DND-41 (cell line): Measurements from ENCODE around the gene CFAP53.
"Not testable (repeated sequence)": the region's sequence is repeated elsewhere in the genome, so short reads cannot be mapped to it uniquely, and the experiment has no call there.

ENCODE experiments used
- ATAC-seq: fragments of 200-7000 bp; cut with Tn5 transposase; 3 replicates; pipeline ENCODE4 v1.9.1; 2021; ENCODE audit warnings: low read depth; ENCODE audit not compliant: insufficient read depth
- DNase-seq: peaks from one replicate; pipeline ENCODE4 v3.0.0-alpha.2; 2020
- H2AFZ ChIP-seq: 2 replicates; pipeline ENCODE4 v1.6.0; 2012; ENCODE audit warnings: low read depth, low read length
- H3K27ac ChIP-seq: 2 replicates; pipeline ENCODE4 v1.5.1; 2012; ENCODE audit warnings: low read length, inconsistent platforms
- H3K27me3 ChIP-seq: fragments of 200-600 bp; sonication (generic); 2 replicates; pipeline ENCODE4 v1.6.0; 2012; ENCODE audit warnings: low read length, mild to moderate bottlenecking, inconsistent platforms; ENCODE audit not compliant: insufficient read depth, poor library complexity
- H3K36me3 ChIP-seq: 2 replicates; pipeline ENCODE4 v1.5.1; 2012; ENCODE audit warnings: low read length, inconsistent platforms; ENCODE audit not compliant: insufficient read depth
- H3K4me1 ChIP-seq: 2 replicates; pipeline ENCODE4 v1.5.1; 2012; ENCODE audit warnings: mild to moderate bottlenecking, low read length; ENCODE audit not compliant: insufficient read depth
- H3K4me2 ChIP-seq: 2 replicates; pipeline ENCODE4 v1.6.0; 2012; ENCODE audit warnings: mild to moderate bottlenecking, moderate library complexity, low read length, inconsistent platforms; ENCODE audit not compliant: insufficient read depth
- H3K4me3 ChIP-seq, 2 experiments: fragments of 200-600 bp in 1 of 2; shearing (Covaris generic) in 1 of 2; 2 replicates each; pipeline ENCODE4 v1.5.1; 2012 to 2016; ENCODE audit warnings: inconsistent platforms in 2 of 2, low read length in 2 of 2, mild to moderate bottlenecking in 2 of 2, low read depth in 1 of 2, moderate library complexity in 1 of 2
- H3K79me2 ChIP-seq: 2 replicates; pipeline ENCODE4 v1.6.0; 2012; ENCODE audit warnings: low read length, inconsistent platforms; ENCODE audit not compliant: insufficient read depth
- H3K9ac ChIP-seq: 2 replicates; pipeline ENCODE4 v1.6.0; 2012; ENCODE audit warnings: low read depth, mild to moderate bottlenecking, inconsistent platforms, low read length, moderate library complexity
- H3K9me3 ChIP-seq: 2 replicates; pipeline ENCODE4 v1.5.1; 2012; ENCODE audit warnings: low read length, moderate library complexity, mild to moderate bottlenecking, inconsistent platforms; ENCODE audit not compliant: insufficient read depth, severe bottlenecking
- H4K20me1 ChIP-seq: 2 replicates; pipeline ENCODE4 v1.6.0; 2012; ENCODE audit warnings: low read length; ENCODE audit not compliant: insufficient read depth
- EZH2 ChIP-seq: IDR thresholded peaks from 3 replicates; pipeline ENCODE4 v1.6.1; 2012; ENCODE audit warnings: borderline replicate concordance, low read depth, mild to moderate bottlenecking, moderate library complexity, low read length, inconsistent platforms; ENCODE audit not compliant: severe bottlenecking
- TF ChIP-seq, protein P1 (sequence below): IDR thresholded peaks from 2 replicates; pipeline ENCODE4 v1.5.1; 2012; ENCODE audit warnings: borderline replicate concordance, low read length, moderate library complexity, mild to moderate bottlenecking; ENCODE audit not compliant: poor library complexity, severe bottlenecking; ENCODE audit errors: extremely low read depth

Gene CFAP53

DNA sequence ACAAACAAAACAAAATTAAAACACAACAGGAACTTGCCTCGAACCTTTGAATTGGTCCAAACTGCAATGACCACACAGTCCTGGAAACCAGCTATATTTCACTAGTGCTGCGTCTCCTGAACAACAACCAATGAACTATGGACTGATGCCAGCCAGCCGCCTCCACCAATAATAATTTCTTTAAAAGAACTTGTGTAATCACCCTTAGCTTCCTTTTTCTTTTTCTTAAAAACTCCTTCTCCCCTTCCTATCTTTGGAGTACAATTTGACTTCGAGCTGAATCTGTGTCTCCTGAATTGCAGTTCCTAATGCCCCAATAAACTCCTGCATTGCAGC is 22.8 kb upstream of the CFAP53 start:
- Histone ChIP-seq H2AFZ (peak overlapping the region; percentile 47; the same call in 1 of the 2 replicates), H3K4me2 (no peak overlapping the region)

DNA sequence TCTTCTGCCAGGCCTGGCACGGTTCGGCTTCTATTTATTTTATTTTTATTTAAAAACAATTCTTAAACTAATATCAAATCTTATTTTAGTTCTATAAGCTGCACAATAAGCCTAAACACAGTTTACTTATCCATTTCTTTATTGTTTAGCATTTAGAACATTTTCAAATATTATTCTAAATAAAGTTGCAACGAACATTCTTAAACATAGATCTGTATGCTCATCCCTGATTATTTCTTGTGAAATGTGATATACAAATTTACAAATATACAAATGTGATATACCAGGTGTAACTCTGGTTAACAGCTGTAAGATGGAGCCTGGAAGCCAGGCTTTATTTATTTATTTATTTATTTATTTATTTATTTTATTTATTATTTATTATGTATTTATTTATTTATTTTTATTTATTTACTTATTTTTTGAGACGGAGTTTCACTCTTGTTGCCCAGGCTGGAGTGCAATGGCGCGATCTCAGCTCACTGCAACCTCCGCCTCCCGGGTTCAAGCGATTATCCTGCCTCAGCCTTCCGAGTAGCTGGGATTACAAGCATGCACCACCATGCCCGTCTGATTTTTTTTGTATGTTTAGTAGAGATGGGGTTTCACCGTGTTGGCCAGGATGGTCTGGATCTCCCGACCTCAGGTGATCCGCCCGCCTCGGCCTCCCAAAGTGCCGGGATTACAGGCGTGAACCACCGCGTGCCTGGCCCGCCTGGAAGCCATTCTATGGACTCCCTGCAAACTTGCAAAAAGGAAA is 22.2 kb upstream of the CFAP53 start:
- peak overlapping the region; percentile 76; the same call in 1 of the 2 replicates for H3K4me2 ChIP-seq
- H3K9ac ChIP-seq: peak overlapping the region; percentile 79
- peaks cover 32% of the 10 kb centered on the region for H3K36me3 ChIP-seq
- H3K9me3 ChIP-seq, ATAC-seq, H4K20me1 ChIP-seq, H3K27me3 ChIP-seq, DNase-seq: not testable (repeated sequence)
- H2AFZ ChIP-seq: peak overlapping the region; percentile 95
- peaks cover 20% of the 10 kb centered on the region for H3K4me1 ChIP-seq
- peak overlapping the region; percentile 40 to 90 for H3K4me3 ChIP-seq
- H3K27ac ChIP-seq: peak overlapping the region; percentile 84
- peaks cover 31% of the 10 kb centered on the region for H3K79me2 ChIP-seq

More for the DNA sequence above, 22.8 kb upstream of the CFAP53 start:
- Histone ChIP-seq H3K4me3 (no peak overlapping the region), H3K9ac (no peak overlapping the region), H3K27me3 (no peaks in the 10 kb centered on the region), H3K79me2 (peaks cover 31% of the 10 kb centered on the region), H4K20me1 (peaks cover 6% of the 10 kb centered on the region; the same call in 1 of the 2 replicates), H3K9me3 (no peaks in the 10 kb centered on the region), H3K27ac (no peak overlapping the region), H3K4me1 (peaks cover 20% of the 10 kb centered on the region), H3K36me3 (peaks cover 26% of the 10 kb centered on the region)
- ATAC-seq: no peak
- TF ChIP-seq EZH2: no peak
- TF ChIP-seq, protein P1, sequence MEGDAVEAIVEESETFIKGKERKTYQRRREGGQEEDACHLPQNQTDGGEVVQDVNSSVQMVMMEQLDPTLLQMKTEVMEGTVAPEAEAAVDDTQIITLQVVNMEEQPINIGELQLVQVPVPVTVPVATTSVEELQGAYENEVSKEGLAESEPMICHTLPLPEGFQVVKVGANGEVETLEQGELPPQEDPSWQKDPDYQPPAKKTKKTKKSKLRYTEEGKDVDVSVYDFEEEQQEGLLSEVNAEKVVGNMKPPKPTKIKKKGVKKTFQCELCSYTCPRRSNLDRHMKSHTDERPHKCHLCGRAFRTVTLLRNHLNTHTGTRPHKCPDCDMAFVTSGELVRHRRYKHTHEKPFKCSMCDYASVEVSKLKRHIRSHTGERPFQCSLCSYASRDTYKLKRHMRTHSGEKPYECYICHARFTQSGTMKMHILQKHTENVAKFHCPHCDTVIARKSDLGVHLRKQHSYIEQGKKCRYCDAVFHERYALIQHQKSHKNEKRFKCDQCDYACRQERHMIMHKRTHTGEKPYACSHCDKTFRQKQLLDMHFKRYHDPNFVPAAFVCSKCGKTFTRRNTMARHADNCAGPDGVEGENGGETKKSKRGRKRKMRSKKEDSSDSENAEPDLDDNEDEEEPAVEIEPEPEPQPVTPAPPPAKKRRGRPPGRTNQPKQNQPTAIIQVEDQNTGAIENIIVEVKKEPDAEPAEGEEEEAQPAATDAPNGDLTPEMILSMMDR: no peak
- DNase-seq: no peak

DNA sequence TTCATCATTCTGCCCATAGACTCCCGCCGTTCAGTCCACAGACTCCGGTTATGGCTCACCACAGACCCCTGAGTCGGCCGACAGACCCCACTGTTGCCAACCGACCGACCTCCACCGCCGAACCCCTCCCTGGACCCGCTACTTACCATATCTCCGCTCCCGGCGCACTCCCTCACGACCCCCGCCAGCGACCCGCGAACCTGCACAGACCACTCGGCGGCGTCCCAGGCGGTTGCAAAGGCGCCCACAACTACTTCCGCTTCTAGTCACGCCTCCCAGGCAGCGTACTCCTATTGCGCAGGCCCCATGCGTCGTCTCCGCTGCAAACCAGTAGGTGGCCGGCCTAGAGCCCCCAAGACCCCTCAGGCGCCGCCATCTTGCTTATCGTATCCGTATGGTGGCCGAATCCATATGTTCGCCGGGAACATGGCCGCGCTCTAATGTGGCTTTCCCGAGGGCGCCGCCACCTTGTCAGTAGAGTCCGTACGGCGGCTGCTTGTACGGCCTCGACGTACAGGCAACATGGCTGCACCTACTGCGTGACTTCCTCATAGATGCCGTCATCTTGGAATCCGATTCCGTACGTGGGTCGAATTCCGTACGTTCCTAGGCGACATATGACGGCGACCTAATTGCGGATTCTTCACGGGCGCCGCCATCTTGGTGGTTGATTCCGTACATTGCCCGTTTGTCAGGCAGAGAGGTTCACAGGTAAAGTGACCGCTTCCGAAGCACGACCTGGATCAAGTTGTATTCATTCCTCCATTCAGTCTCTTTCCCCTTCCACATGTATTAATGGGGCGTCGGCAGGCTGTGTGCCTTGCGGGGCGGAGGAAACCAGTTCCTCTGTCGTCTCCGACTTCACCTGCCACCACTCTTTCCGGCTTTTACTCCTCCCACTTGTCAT is 21.4 kb upstream of the CFAP53 start, which contains the start of gene CXXC1:
Gene CXXC1, minus strand, starts transcription at position 252 of the 907 bp plus-strand sequence. Its CDS starts 103 bp downstream, at position 149.
- peaks cover 27% of the 10 kb centered on the region for H3K4me1 ChIP-seq
- peak within 1 kb of the TSS; percentile 84 for H3K27ac ChIP-seq
- peaks cover 6% of the 10 kb centered on the region; the same call in 1 of the 2 replicates for H4K20me1 ChIP-seq
- peak within 1 kb of the TSS; percentile 79 to 90 for H3K4me3 ChIP-seq
- DNase-seq (peak; percentile 98), ATAC-seq (peak; percentile 93)
- TF ChIP-seq, protein P1: peak; percentile 60
- TF ChIP-seq EZH2: no peak
- no peaks in the 10 kb centered on the region for H3K27me3 ChIP-seq
- H2AFZ ChIP-seq: peak within 1 kb of the TSS; percentile 95
- no peaks in the 10 kb centered on the region for H3K9me3 ChIP-seq
- peaks cover 31% of the 10 kb centered on the region for H3K79me2 ChIP-seq
- peak within 1 kb of the TSS; percentile 79 for H3K9ac ChIP-seq
- H3K4me2 ChIP-seq: peak within 1 kb of the TSS; percentile 76
- H3K36me3 ChIP-seq: peaks cover 40% of the 10 kb centered on the region
